HepG2 (cell line): ENCODE results near the gene NGEF. TPM values are rescaled to one million over a fixed set of nuclear protein-coding genes. Genes with fewer than 3 reads are reported as not detected.

ENCODE experiments used
- ATAC-seq: fragments of 200-7000 bp; cut with Tn5 transposase; 3 replicates; pipeline ENCODE4 v1.9.1; 2020; ENCODE audit warnings: mild to moderate bottlenecking, moderate library complexity
- BruUV-seq: library from RNA; stranded (reverse); fragments of 400-500 nt; replicated peaks from 2 replicates; lab custom pipeline; 2021; lab: Mats Ljungman, UMichigan
- CTCF ChIA-PET: fragments of 300-600 bp; formaldehyde crosslinking; extraction: SDS; loops from one replicate; lab custom pipeline; 2021; ENCODE audit warnings: low total read pairs, inconsistent platforms, low intra/inter-chr PET ratio; lab: Yijun Ruan, JAX
- POLR2A ChIA-PET: fragments of 350-600 bp; sonication (Branson Sonifier 250); formaldehyde crosslinking; loops from one replicate; lab custom pipeline; 2020; ENCODE audit warnings: antibody characterized with exemption, inconsistent platforms; lab: Yijun Ruan, JAX
- DNase-seq: peaks from one replicate; pipeline ENCODE4 v3.0.0-alpha.2; 2015; ENCODE audit warnings: low spot score
- FAIRE-seq: peaks from 3 replicates; lab custom pipeline; 2011; peaks lifted over from hg19 to GRCh38; lab: Jason Lieb, UNC
- H2AFZ ChIP-seq: one replicate; pipeline ENCODE4 v1.6.1; 2011; ENCODE audit warnings: low read length, inconsistent platforms
- H3K27ac ChIP-seq: fragments of 300-600 bp; 3 replicates; pipeline ENCODE4 v1.8.0; 2011; ENCODE audit warnings: mixed run types, mild to moderate bottlenecking, mixed read lengths, low read length, inconsistent platforms; ENCODE audit not compliant: insufficient read depth; ENCODE audit errors: extremely low read length
- H3K27me3 ChIP-seq, 2 experiments: fragments of 200-600 bp in 1 of 2; 2 replicates in 1 of 2; 3 replicates in 1 of 2; pipeline versions ENCODE4 v1.6.0 to v1.8.0; 2011; ENCODE audit warnings: low read length in 2 of 2, mild to moderate bottlenecking in 2 of 2, moderate library complexity in 2 of 2, inconsistent platforms in 1 of 2; ENCODE audit not compliant: insufficient read depth in 2 of 2, control insufficient read depth in 1 of 2
- H3K36me3 ChIP-seq, 2 experiments: fragments of 200-600 bp in 1 of 2; replicated peaks in 1 of 2; 2 replicates in 1 of 2; 3 replicates in 1 of 2; pipeline versions ENCODE4 v1.5.1 to v1.8.0; 2011; ENCODE audit warnings: low read length in 2 of 2, inconsistent platforms in 1 of 2; ENCODE audit not compliant: insufficient read depth in 2 of 2, control insufficient read depth in 1 of 2
- H3K4me1 ChIP-seq: 2 replicates; pipeline ENCODE4 v1.5.1; 2012; ENCODE audit warnings: low read length, inconsistent platforms; ENCODE audit not compliant: insufficient read depth
- H3K4me2 ChIP-seq: 2 replicates; pipeline ENCODE4 v1.6.0; 2011; ENCODE audit warnings: low read depth, low read length, inconsistent platforms
- H3K4me3 ChIP-seq, 3 experiments: fragments of 200-600 bp in 1 of 3; sonication (generic), shearing (Covaris generic) in 1 of 3; replicated peaks in 1 of 3; 2 replicates each; pipeline ENCODE4 v1.5.1; 2011 to 2016; ENCODE audit warnings: low read length in 3 of 3, inconsistent platforms in 2 of 3, low read depth in 2 of 3, mild to moderate bottlenecking in 2 of 3, control low read depth in 1 of 3, mixed read lengths in 1 of 3; ENCODE audit not compliant: insufficient read depth in 1 of 3
- H3K79me2 ChIP-seq: one replicate; pipeline ENCODE4 v1.6.1; 2011; ENCODE audit warnings: low read length, inconsistent platforms; ENCODE audit not compliant: insufficient read depth
- H3K9ac ChIP-seq: 2 replicates; pipeline ENCODE4 v1.6.0; 2011; ENCODE audit warnings: mild to moderate bottlenecking, low read depth, low read length, inconsistent platforms; ENCODE audit not compliant: insufficient read depth
- H3K9me3 ChIP-seq: 2 replicates; pipeline ENCODE4 v1.5.1; 2012; ENCODE audit warnings: mild to moderate bottlenecking, low read length
- H4K20me1 ChIP-seq: 2 replicates; pipeline ENCODE4 v1.6.0; 2011; ENCODE audit warnings: inconsistent platforms, mild to moderate bottlenecking, low read length, moderate library complexity; ENCODE audit not compliant: insufficient read depth
- ADNP ChIP-seq: sonication (generic); formaldehyde crosslinking; IDR thresholded peaks from 2 replicates; pipeline ENCODE4 v1.4.0; 2020; ENCODE audit warnings: missing genetic modification reagents
- ELF3 ChIP-seq: IDR thresholded peaks from 2 replicates; pipeline ENCODE4 v1.6.1; 2016; ENCODE audit warnings: missing genetic modification reagents, missing compliant biosample characterization
- EZH2 ChIP-seq: conservative IDR thresholded peaks from 2 replicates; pipeline ENCODE4 v1.6.1; 2012; ENCODE audit warnings: mild to moderate bottlenecking, low read depth, low read length, moderate library complexity
- HNRNPUL1 ChIP-seq: fragments of 200-400 bp; formaldehyde crosslinking; IDR thresholded peaks from 2 replicates; pipeline ENCODE4 v1.6.1; 2017; ENCODE audit warnings: low read depth, mild to moderate bottlenecking, low read length, moderate library complexity
- ISX ChIP-seq: sonication (generic); formaldehyde crosslinking; conservative IDR thresholded peaks from 2 replicates; pipeline ENCODE4 v1.5.0; 2020; ENCODE audit warnings: missing genetic modification reagents
- JARID2 ChIP-seq: sonication (generic); formaldehyde crosslinking; IDR thresholded peaks from 2 replicates; pipeline ENCODE4 v1.8.1; 2023; ENCODE audit warnings: missing genetic modification reagents, inconsistent platforms; ENCODE audit not compliant: insufficient replicate concordance
- KLF15 ChIP-seq: sonication (generic); formaldehyde crosslinking; IDR thresholded peaks from 2 replicates; pipeline ENCODE4 v1.8.1; 2023; ENCODE audit warnings: borderline replicate concordance, mild to moderate bottlenecking, inconsistent platforms, missing genetic modification reagents, mixed read lengths
- LCORL ChIP-seq, 2 experiments: fragments of 450-650 bp in 1 of 2; sonication (generic) in 1 of 2; formaldehyde crosslinking in 1 of 2; IDR thresholded peaks; 2 replicates each; pipeline versions ENCODE4 v1.5.0 to v1.6.1; 2017 to 2020; ENCODE audit warnings: antibody characterized with exemption in 1 of 2, missing genetic modification reagents in 1 of 2
- MZF1 ChIP-seq: sonication (generic); formaldehyde crosslinking; IDR thresholded peaks from 2 replicates; pipeline ENCODE4 v1.8.1; 2023; ENCODE audit warnings: mild to moderate bottlenecking, missing genetic modification reagents, borderline replicate concordance
- NCOR1 ChIP-seq: fragments of 200-600 bp; sonication (generic); IDR thresholded peaks from 2 replicates; pipeline ENCODE4 v1.7.0; 2017; ENCODE audit warnings: antibody characterized with exemption, low read length, borderline replicate concordance
- RFX1 ChIP-seq: fragments of 450-650 bp; IDR thresholded peaks from 2 replicates; pipeline ENCODE4 v1.6.1; 2017
- TCF7 ChIP-seq: sonication (generic); IDR thresholded peaks from 2 replicates; pipeline ENCODE4 v1.6.1; 2016; ENCODE audit warnings: antibody characterized with exemption, low read depth
- ZNF207 ChIP-seq: fragments of 450-650 bp; IDR thresholded peaks from 2 replicates; pipeline ENCODE4 v1.6.1; 2016; ENCODE audit warnings: antibody characterized with exemption, borderline replicate concordance
- ZNF34 ChIP-seq: sonication (generic); formaldehyde crosslinking; IDR thresholded peaks from 2 replicates; pipeline ENCODE4 v1.4.0; 2020; ENCODE audit warnings: mild to moderate bottlenecking, missing genetic modification reagents, borderline replicate concordance
- ZNF766 ChIP-seq: sonication (generic); formaldehyde crosslinking; IDR thresholded peaks from 2 replicates; pipeline ENCODE4 v1.5.0; 2020; ENCODE audit warnings: missing genetic modification reagents, borderline replicate concordance
- WGBS: methylation state at CpG from one replicate; pipeline ENCODE4 v1.1.6; 2017; ENCODE audit warnings: low lambda C conversion rate; 5-methylcytosine and 5-hydroxymethylcytosine counted together
- in situ Hi-C: cut with HindIII; loops from 2 replicates; pipeline ENCODE4 v1.10.0; 2017; ENCODE audit warnings: low pct_unique_long_range_greater_than_20kb; ENCODE audit not compliant: extremely low pct_ligation_motif_present
- intact Hi-C: fragments of 100-400 bp; cut with micrococcal nuclease; formaldehyde crosslinking; loops from one replicate; pipeline ENCODE4 v1.10.0; 2022; ENCODE audit not compliant: unreplicated experiment
- polyA plus RNA-seq, 8 experiments: library from polyadenylated mRNA; depleted of rRNA in 3 of 8; stranded (reverse) in 7 of 8; unstranded in 1 of 8; fragments of >200 nt; fragmentation: Illumina TruSeq in 4 of 8; extraction: Trizol in 4 of 8; gene quantifications; 2 replicates each; pipeline versions ENCODE4 v1.2.1 to v1.2.3, GENCODE V29; 2011 to 2016; ENCODE audit warnings: low read depth in 4 of 8, missing spikeins in 1 of 8, mixed read lengths in 1 of 8; ENCODE audit not compliant: insufficient read depth in 1 of 8
- total RNA-seq, 5 experiments: library from RNA; depleted of rRNA; stranded (reverse); fragments of >200 nt; fragmentation: Illumina TruSeq; extraction: Trizol; gene quantifications; 2 replicates each; pipeline ENCODE4 v1.2.3, GENCODE V29; 2016; ENCODE audit warnings: low read depth in 1 of 5
- TF ChIP-seq, protein P1 (sequence below), 2 experiments: sonication (generic) in 1 of 2; formaldehyde crosslinking in 1 of 2; IDR thresholded peaks; 2 replicates each; pipeline versions ENCODE4 v1.5.1 to v1.6.1; 2011 to 2020; ENCODE audit warnings: borderline replicate concordance in 1 of 2, low read depth in 1 of 2, low read length in 1 of 2, mild to moderate bottlenecking in 1 of 2, missing genetic modification reagents in 1 of 2, moderate library complexity in 1 of 2
- TF ChIP-seq, protein P2 (sequence below): sonication (generic); formaldehyde crosslinking; IDR thresholded peaks from 2 replicates; pipeline ENCODE4 v1.5.1; 2020; ENCODE audit warnings: missing genetic modification reagents, mild to moderate bottlenecking, borderline replicate concordance
- TF ChIP-seq, protein P3 (sequence below): sonication (generic); formaldehyde crosslinking; IDR thresholded peaks from 2 replicates; pipeline ENCODE4 v1.8.0; 2022; ENCODE audit warnings: missing genetic modification reagents, low read depth, mild to moderate bottlenecking, borderline replicate concordance

Gene NGEF
- total and polyA plus RNA-seq, 2 of the 13 experiments (the other 11 are each of a cell fraction or from before 2014, with no cell fraction given) = 14.4 to 36.9 TPM

DNA sequence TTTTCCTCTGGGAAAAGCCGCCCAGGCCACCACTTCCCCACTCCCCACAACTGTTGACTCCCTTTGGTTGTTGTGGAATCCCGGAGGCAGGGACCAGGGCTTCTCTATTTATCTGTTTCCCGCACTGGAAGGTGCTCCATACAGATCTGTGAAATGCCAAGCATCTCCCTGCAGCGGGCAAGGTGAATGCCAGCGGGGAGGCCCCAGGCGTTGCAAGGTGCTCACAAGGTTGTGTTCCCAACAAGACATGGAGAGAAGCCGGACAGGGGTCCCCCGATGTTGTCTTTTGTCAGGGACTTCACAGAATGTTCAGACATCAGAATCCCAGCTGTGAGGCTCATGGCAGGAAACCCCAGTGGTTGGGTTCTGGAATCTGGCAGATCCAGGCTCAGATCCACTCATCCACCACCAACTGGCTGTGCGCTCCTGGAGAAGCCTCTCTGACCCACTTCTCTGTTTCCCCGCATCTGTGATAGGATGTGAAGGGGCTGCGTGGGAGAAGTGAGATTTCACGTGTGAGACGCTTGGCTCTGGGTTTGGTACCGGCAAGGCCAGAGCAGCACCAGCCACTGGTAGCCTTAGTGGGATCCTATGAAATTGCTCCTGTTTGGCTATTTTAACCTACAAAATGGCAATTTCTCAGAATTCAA lies 10.8 kb upstream of the NGEF start:
- Histone ChIP-seq H3K79me2 (no peaks in the 10 kb centered on the region), H4K20me1 (no peaks in the 10 kb centered on the region), H3K9ac (no peak overlapping the region), H3K9me3 (no peaks in the 10 kb centered on the region), H3K36me3 (no peaks in the 10 kb centered on the region), H3K27me3 (peaks cover 3 to 14% of the 10 kb centered on the region in 2 experiments; a peak in 2 of 5 replicates), H3K27ac (no peak overlapping the region), H3K4me2 (no peak overlapping the region), H3K4me1 (no peaks in the 10 kb centered on the region), H3K4me3 (no peak overlapping the region), H2AFZ (no peak overlapping the region)
- intact Hi-C loops = no loop called here
- 70% methylated on average over 8 of the region's 14 CpGs for WGBS
- CTCF ChIA-PET = no interaction called here
- no peak; the same call in 2 of the 3 replicates for ATAC-seq
- TF ChIP-seq ELF3 (CRISPR knock-in tag) (no peak), ADNP (CRISPR knock-in tag) (no peak), HNRNPUL1 (no peak), NCOR1 (no peak), TCF7 (no peak), ZNF207 (no peak), ZNF34 (no peak), JARID2 (no peak), ZNF766 (CRISPR knock-in tag) (no peak), EZH2 (no peak), ISX (CRISPR knock-in tag) (no peak), MZF1 (CRISPR knock-in tag) (no peak), RFX1 (no peak), KLF15 (no peak), LCORL (IDR thresholded peaks at IDR 0.05) (no peak), LCORL (CRISPR knock-in tag; IDR thresholded peaks at IDR 0.05) (no peak)
- TF ChIP-seq, protein P1, sequence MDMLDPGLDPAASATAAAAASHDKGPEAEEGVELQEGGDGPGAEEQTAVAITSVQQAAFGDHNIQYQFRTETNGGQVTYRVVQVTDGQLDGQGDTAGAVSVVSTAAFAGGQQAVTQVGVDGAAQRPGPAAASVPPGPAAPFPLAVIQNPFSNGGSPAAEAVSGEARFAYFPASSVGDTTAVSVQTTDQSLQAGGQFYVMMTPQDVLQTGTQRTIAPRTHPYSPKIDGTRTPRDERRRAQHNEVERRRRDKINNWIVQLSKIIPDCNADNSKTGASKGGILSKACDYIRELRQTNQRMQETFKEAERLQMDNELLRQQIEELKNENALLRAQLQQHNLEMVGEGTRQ (IDR thresholded peaks at IDR 0.05; ENCODE audit: low read depth, low read length) = no peak
- TF ChIP-seq, protein P1 (CRISPR knock-in tag; IDR thresholded peaks at IDR 0.05; ENCODE audit: borderline replicate concordance) = no peak
- TF ChIP-seq, protein P2, sequence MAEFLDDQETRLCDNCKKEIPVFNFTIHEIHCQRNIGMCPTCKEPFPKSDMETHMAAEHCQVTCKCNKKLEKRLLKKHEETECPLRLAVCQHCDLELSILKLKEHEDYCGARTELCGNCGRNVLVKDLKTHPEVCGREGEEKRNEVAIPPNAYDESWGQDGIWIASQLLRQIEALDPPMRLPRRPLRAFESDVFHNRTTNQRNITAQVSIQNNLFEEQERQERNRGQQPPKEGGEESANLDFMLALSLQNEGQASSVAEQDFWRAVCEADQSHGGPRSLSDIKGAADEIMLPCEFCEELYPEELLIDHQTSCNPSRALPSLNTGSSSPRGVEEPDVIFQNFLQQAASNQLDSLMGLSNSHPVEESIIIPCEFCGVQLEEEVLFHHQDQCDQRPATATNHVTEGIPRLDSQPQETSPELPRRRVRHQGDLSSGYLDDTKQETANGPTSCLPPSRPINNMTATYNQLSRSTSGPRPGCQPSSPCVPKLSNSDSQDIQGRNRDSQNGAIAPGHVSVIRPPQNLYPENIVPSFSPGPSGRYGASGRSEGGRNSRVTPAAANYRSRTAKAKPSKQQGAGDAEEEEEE (CRISPR knock-in tag) = no peak
- TF ChIP-seq, protein P3, sequence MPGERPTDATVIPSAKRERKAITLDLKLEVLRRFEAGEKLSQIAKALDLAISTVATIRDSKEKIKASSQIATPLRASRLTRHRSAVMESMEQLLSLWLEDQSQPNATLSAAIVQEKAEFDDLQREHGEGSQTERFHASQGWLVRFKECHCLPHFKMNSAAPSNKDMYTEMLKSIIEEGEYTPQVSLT (CRISPR knock-in tag) = no peak
- FAIRE-seq = no peak
- no peak for DNase-seq
- POLR2A ChIA-PET = interaction anchor here (1.3 to 2.5 kb wide), 2 partner anchors 11 kb away, joined by 3 to 12 read pairs; partner anchors contain the start of gene NGEF
- no TSS peak for BruUV-seq
- in situ Hi-C loops = loop anchor here (10.0 kb wide), 1 partner anchor 169 kb away; no protein-coding TSS in a partner anchor
